MCF 10A (cell line): ENCODE results near the gene DLEC1. TPM values are rescaled to one million over a fixed set of nuclear protein-coding genes. Genes with fewer than 3 reads are reported as not detected.

Source experiments
- BruUV-seq: library from RNA; stranded (reverse); fragments of 400-500 nt; replicated peaks from 2 replicates; lab custom pipeline; 2021; lab: Mats Ljungman, UMichigan
- CTCF ChIA-PET: fragments of 300-600 bp; sonication (Branson Sonifier 250); formaldehyde crosslinking; extraction: SDS; loops from one replicate; lab custom pipeline; 2021; ENCODE audit warnings: antibody characterized with exemption, inconsistent platforms; lab: Yijun Ruan, JAX
- POLR2A ChIA-PET: fragments of 300-600, 350-650 bp; sonication (Branson Sonifier 250); formaldehyde crosslinking; extraction: SDS; loops from one replicate; lab custom pipeline; 2020; ENCODE audit warnings: antibody characterized with exemption, inconsistent platforms; lab: Yijun Ruan, JAX
- DNase-seq: peaks from one replicate; pipeline ENCODE4 v3.0.0-alpha.2; 2018; ENCODE audit not compliant: unreplicated experiment
- H3K27ac Mint-ChIP-seq: one replicate; pipeline ENCODE4 v1.8.0; 2022; ENCODE audit warnings: mild to moderate bottlenecking, low read depth, mixed read lengths; ENCODE audit not compliant: unreplicated experiment
- H3K27me3 Mint-ChIP-seq: one replicate; pipeline ENCODE4 v1.8.0; 2022; ENCODE audit warnings: mixed read lengths; ENCODE audit not compliant: insufficient read depth, unreplicated experiment
- H3K36me3 Mint-ChIP-seq: one replicate; pipeline ENCODE4 v1.8.0; 2022; ENCODE audit warnings: mild to moderate bottlenecking, moderate library complexity, mixed read lengths; ENCODE audit not compliant: insufficient read depth, unreplicated experiment
- H3K4me1 Mint-ChIP-seq: one replicate; pipeline ENCODE4 v1.8.0; 2022; ENCODE audit warnings: mixed read lengths; ENCODE audit not compliant: insufficient read depth, unreplicated experiment
- H3K4me3 Mint-ChIP-seq: one replicate; pipeline ENCODE4 v1.8.0; 2022; ENCODE audit warnings: mild to moderate bottlenecking, moderate library complexity, mixed read lengths; ENCODE audit not compliant: unreplicated experiment
- H3K9me3 Mint-ChIP-seq: one replicate; pipeline ENCODE4 v1.8.0; 2022; ENCODE audit warnings: mixed read lengths; ENCODE audit not compliant: unreplicated experiment
- CTCF ChIP-seq: fragments of 200-600 bp; IDR thresholded peaks from one replicate; pipeline ENCODE4 v1.8.0; 2022; ENCODE audit warnings: antibody characterized with exemption, mild to moderate bottlenecking; ENCODE audit not compliant: unreplicated experiment
- intact Hi-C: fragments of 100-400 bp; cut with micrococcal nuclease; formaldehyde crosslinking; loops from 2 replicates; pipeline ENCODE4 v1.14.1; 2022
- total RNA-seq: library from RNA; stranded (reverse); gene quantifications from 2 replicates; pipeline ENCODE4 v1.2.3, GENCODE V29; 2022

DLEC1 gene
- total RNA-seq, 1 experiment from 2014 or later: 1.3 TPM

GRCh38 chr3:38000242-38000916, 38.6 kb upstream of the DLEC1 start:
- TF ChIP-seq CTCF: no peak
- no peaks in the 10 kb centered on the region for H3K27me3 Mint-ChIP-seq
- no peak overlapping the region for H3K4me3 Mint-ChIP-seq
- H3K9me3 Mint-ChIP-seq: no peaks in the 10 kb centered on the region
- no peak for DNase-seq
- peaks cover 35% of the 10 kb centered on the region for H3K4me1 Mint-ChIP-seq
- no TSS peak for BruUV-seq
- POLR2A ChIA-PET: interaction anchor here (0.6 kb wide), 1 partner anchor 138 kb away, joined by 3 read pairs; no protein-coding TSS in a partner anchor
- CTCF ChIA-PET: interaction anchor here (0.7 to 4.1 kb wide), 4 partner anchors 13 to 247 kb away, joined by 3 to 43 read pairs (median 4); no protein-coding TSS in a partner anchor
- H3K36me3 Mint-ChIP-seq: no peaks in the 10 kb centered on the region
- H3K27ac Mint-ChIP-seq: no peak overlapping the region
- intact Hi-C loops: loop anchor here (5.0 to 10.0 kb wide), 2 partner anchors 344 to 482 kb away; partner anchors contain the start of gene XYLB

GRCh38 chr3:38000965-38001455, 38.0 kb upstream of the DLEC1 start:
- CTCF ChIA-PET: interaction anchor here (0.7 to 4.1 kb wide), 7 partner anchors 12 to 298 kb away, joined by 3 to 43 read pairs (median 4); partner anchors contain the start of gene PLCD1
- intact Hi-C loops: loop anchor here (5.0 to 10.0 kb wide), 2 partner anchors 344 to 481 kb away; partner anchors contain the start of gene XYLB
- DNase-seq: no peak
- no peak for TF ChIP-seq CTCF
- Mint-ChIP-seq H3K4me1 (peaks cover 37% of the 10 kb centered on the region), H3K27me3 (no peaks in the 10 kb centered on the region), H3K27ac (no peak overlapping the region), H3K4me3 (no peak overlapping the region), H3K36me3 (no peaks in the 10 kb centered on the region), H3K9me3 (no peaks in the 10 kb centered on the region)
- BruUV-seq: no TSS peak
- POLR2A ChIA-PET: interaction anchor here (0.6 kb wide), 1 partner anchor 137 kb away, joined by 3 read pairs; no protein-coding TSS in a partner anchor

- POLR2A ChIA-PET: interaction anchor here (0.6 kb wide), 1 partner anchor 137 kb away, joined by 3 read pairs; no protein-coding TSS in a partner anchor
- BruUV-seq: no TSS peak
- no peak for TF ChIP-seq CTCF
- no peaks in the 10 kb centered on the region for H3K27me3 Mint-ChIP-seq
- peaks cover 36% of the 10 kb centered on the region for H3K4me1 Mint-ChIP-seq
- H3K4me3 Mint-ChIP-seq: no peak overlapping the region
- DNase-seq: peak; percentile 46
- CTCF ChIA-PET: interaction anchor here (0.6 to 4.1 kb wide), 8 partner anchors 10 to 297 kb away, joined by 3 to 43 read pairs (median 4); partner anchors contain the start of gene PLCD1
- intact Hi-C loops: loop anchor here (5.0 to 10.0 kb wide), 2 partner anchors 343 to 481 kb away; partner anchors contain the start of gene XYLB
- H3K36me3 Mint-ChIP-seq: no peaks in the 10 kb centered on the region
- H3K9me3 Mint-ChIP-seq: no peaks in the 10 kb centered on the region
- H3K27ac Mint-ChIP-seq: no peak overlapping the region
These were observed 37.4 kb upstream of the DLEC1 start for GRCh38 chr3:38001456-38002081.
